ENCODE results near the gene S100A12. TPM values are rescaled to one million over a fixed set of nuclear protein-coding genes. Genes with fewer than 3 reads are reported as not detected.

Gene S100A12
- total RNA-seq, 1 donor from 2014 or later = 22.8 TPM

DNA sequence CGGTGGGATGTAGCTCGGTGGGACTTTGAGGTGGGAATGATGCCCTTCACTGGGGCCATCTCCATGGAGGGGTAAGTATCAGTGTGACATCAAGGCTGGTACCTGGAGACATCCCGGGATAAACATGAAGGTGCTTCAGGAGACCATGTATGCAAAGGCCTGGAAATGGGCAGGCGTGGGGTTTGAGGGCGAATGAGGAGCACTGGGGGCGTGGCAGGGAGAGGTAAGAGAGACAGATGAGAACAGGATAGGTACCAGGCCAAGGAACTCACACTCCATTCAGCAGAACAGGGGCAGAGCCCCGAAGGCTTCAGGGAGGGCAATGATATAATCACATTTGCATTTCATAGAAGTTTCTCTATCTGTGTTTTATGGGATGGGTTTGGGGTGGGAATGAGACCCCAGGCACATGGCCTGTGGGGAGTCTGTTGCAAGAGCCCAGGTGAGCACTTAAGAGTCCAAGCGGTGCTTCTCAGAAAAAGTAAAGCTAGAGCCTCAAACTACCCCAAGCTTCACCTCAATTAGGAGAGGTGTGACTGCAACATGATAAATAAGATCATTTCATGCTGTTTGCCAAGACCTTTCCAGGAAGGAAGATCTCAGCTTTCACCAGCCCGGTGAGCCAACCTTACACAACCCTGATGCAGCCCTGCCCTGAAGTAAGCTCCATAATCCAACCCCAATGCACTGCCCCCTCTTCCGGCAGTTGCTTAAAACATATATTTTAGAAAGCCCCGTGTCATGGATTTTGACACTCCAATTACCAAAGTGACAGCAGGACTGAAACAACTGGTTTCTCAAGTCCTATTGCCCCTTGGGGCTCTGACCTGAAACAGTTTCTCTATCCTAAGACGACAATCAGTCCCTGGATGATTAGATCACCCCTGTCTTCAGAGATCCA is 10.4 kb downstream of the S100A12 start:
- Histone ChIP-seq H3K4me3 (no peak overlapping the region), H3K9me3 (no peaks in the 10 kb centered on the region), H3K27me3 (no peaks in the 10 kb centered on the region), H3K36me3 (no peaks in the 10 kb centered on the region), H3K4me1 (peaks cover 10% of the 10 kb centered on the region), H3K27ac (no peak overlapping the region)
- TF ChIP-seq, protein P1, sequence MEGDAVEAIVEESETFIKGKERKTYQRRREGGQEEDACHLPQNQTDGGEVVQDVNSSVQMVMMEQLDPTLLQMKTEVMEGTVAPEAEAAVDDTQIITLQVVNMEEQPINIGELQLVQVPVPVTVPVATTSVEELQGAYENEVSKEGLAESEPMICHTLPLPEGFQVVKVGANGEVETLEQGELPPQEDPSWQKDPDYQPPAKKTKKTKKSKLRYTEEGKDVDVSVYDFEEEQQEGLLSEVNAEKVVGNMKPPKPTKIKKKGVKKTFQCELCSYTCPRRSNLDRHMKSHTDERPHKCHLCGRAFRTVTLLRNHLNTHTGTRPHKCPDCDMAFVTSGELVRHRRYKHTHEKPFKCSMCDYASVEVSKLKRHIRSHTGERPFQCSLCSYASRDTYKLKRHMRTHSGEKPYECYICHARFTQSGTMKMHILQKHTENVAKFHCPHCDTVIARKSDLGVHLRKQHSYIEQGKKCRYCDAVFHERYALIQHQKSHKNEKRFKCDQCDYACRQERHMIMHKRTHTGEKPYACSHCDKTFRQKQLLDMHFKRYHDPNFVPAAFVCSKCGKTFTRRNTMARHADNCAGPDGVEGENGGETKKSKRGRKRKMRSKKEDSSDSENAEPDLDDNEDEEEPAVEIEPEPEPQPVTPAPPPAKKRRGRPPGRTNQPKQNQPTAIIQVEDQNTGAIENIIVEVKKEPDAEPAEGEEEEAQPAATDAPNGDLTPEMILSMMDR (IDR thresholded peaks at IDR 0.05) = no peak
- intact Hi-C loops (cut with DNase I) = no loop called here
- ATAC-seq (peak; percentile 21), DNase-seq (no peak)

DNA sequence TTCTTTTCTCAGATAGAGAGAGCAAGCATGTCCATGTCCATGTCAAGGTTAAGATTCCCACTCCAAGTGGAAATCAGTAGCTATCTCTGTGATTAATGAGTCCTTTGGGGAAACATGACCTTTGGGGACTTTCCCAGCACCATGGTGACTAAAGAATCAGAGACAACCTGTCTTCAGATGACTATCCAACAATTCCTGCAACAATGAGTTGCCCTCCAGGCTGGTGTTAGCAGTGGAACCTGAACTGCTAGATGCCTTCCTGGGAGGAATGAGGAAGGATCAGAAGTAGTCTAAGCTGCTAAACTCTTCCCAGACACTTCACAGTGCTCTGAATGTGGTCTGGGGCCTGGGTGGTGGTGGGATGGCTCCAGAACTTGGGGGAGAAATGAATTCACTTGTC is 11.3 kb downstream of the S100A12 start:
- Histone ChIP-seq H3K9me3 (no peaks in the 10 kb centered on the region), H3K27me3 (no peaks in the 10 kb centered on the region), H3K4me3 (no peak overlapping the region), H3K27ac (no peak overlapping the region), H3K36me3 (no peaks in the 10 kb centered on the region), H3K4me1 (peaks cover 10% of the 10 kb centered on the region)
- TF ChIP-seq, protein P1 (IDR thresholded peaks at IDR 0.05) = no peak
- no peak for DNase-seq
- ATAC-seq = no peak
- intact Hi-C loops (cut with DNase I) = no loop called here

DNA sequence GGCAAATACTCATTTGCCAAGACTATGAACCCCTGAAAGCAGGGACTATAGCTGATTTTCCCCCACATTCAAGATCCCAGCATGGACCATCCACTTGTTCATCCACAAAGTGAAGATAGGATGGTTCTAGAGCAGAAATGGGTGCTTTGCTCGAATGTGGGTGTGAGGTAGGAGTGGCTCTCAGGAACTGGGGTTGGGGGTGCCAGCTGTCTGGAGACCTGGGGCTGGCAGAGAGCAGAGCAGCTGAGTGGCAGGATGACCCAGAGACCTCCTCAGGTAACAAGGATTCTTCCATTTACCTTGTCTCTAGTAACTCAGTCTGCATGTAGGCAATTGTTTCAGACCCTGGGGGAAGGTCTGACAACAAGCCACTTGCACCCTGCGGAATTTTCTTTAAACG is 11.8 kb downstream of the S100A12 start:
- Histone ChIP-seq H3K27ac (no peak overlapping the region), H3K9me3 (no peaks in the 10 kb centered on the region), H3K4me3 (no peak overlapping the region), H3K4me1 (peaks cover 9% of the 10 kb centered on the region), H3K27me3 (no peaks in the 10 kb centered on the region), H3K36me3 (no peaks in the 10 kb centered on the region)
- DNase-seq (no peak), ATAC-seq (no peak)
- TF ChIP-seq, protein P1 (IDR thresholded peaks at IDR 0.05) = no peak
- intact Hi-C loops (cut with DNase I) = no loop called here

DNA sequence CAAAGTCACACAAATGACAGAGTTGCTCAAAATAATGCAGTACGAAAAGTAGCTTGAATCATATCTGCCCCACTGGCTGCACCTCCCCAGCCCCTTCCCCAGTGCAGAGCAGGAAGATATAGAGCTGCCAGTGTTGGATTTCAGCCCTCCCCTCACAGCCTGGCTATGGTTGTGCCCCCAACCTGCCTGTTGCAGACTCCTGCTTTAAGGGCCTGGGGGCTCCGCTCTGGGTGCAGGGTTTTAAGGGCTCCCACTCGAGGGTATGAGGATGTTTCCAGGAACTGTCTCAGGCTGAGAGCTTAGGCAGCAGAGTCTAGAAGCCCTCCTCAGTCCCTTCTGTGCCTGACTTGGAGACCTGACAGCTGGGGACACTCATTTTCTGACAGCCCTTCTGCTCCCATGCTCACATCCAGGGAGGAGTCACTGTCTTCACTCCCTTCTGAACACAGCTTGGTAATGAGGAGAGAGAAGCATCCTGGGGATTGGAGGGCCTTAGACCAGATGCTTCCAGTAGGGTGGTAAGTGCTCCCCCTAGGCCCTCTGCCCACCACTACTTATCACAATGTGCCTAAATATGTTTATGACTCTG is 13.1 kb downstream of the S100A12 start:
- Histone ChIP-seq H3K36me3 (no peaks in the 10 kb centered on the region), H3K4me1 (peaks cover 10% of the 10 kb centered on the region), H3K27ac (no peak overlapping the region), H3K27me3 (no peaks in the 10 kb centered on the region), H3K9me3 (no peaks in the 10 kb centered on the region), H3K4me3 (no peak overlapping the region)
- ATAC-seq = no peak
- intact Hi-C loops (cut with DNase I) = no loop called here
- TF ChIP-seq, protein P1 (IDR thresholded peaks at IDR 0.05) = no peak
- DNase-seq = no peak

DNA sequence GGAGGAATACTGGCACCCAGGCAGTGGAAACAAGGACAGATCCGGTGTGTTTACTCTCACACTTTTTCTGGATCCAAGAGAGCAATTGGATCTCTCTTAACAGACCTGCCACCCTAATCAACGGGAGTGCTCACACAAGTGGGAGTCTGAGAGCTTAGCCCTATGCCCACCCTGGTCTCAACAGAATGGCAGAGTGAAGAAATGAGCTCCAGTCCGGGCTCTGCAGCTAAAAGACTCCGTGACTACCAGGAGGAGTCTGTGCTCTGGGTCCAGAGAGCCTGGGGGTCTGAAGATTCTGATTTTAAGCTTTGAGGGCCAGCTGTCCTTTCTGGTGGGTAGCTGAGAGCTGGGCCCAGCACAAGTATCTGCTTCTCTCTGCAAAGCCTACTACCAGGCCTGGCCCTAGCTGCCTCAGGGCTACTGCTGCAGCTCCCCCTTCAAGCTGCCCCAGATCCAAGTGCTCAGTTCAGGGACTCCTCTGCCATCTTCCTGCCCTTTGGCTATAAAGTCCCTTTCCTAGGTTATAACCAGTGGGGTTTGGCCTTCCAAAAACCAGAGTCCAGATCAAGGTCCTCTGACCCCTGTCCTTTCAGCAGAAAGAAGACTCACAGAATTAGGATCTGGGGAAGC is 13.8 kb downstream of the S100A12 start:
- no peaks in the 10 kb centered on the region for H3K36me3 ChIP-seq
- no peaks in the 10 kb centered on the region for H3K27me3 ChIP-seq
- no peak overlapping the region for H3K27ac ChIP-seq
- TF ChIP-seq, protein P1 (IDR thresholded peaks at IDR 0.05) = no peak
- H3K4me3 ChIP-seq = no peak overlapping the region
- peaks cover 17% of the 10 kb centered on the region for H3K4me1 ChIP-seq
- no peak for DNase-seq
- no peak for ATAC-seq
- no peaks in the 10 kb centered on the region for H3K9me3 ChIP-seq
- intact Hi-C loops (cut with DNase I) = no loop called here

Data from upper lobe of right lung (tissue), 1 donor.